HG03439 (cell line): ENCODE data around the gene GYPB.
"Not testable (repeated sequence)": the region's sequence is repeated elsewhere in the genome, so short reads cannot be mapped to it uniquely, and the experiment has no call there.

Source experiments
- ATAC-seq: cut with Tn5 transposase; IDR thresholded peaks from one replicate; pipeline ENCODE4 v1.9.1; 2021; ENCODE audit warnings: mild to moderate bottlenecking, moderate library complexity; ENCODE audit not compliant: unreplicated experiment

The GYPB gene

DNA sequence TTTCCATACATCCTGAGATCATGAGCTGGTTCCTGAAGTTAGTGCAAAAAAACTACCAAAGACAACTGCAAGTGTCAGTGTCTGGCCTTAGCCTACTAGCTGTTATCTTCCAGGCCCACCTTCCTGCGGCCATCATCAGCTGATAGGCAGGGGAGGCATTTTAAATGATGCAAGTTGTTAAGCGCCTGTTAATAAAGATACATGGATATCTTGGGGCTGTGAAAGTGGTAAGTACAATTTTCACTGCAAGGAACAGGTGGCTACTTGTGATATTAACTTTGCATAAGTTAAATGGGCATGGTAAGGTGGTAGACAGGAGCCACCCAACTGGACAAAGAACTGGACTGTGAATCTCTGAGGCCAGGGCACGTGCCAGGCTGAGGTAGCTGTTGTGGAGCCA, at the start of gene GYPB:
Gene GYPB (minus strand): TSS at position 104 of the 400 bp plus-strand sequence. CDS start 93 bp downstream, at position 11.
- ATAC-seq, result not testable (repeated sequence)

DNA sequence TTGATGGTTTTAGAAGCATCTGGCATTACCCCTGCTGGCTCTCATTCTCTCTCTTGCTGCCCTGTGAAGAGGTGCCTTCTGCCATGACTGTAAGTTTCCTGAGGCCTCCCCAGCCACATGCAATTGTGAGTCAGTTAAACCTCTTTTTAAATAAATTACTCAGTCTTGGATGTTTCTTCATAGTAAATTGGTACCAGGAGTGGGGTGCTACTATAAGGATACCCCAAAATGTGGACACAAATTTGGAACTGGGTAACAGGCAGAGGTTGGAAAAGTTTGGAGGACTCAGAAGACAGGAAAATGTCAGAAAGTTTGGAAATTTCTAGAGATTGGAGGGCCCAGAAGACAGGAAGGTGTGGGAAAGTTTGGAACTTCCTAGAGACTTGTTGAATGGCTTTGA, 42.4 kb upstream of the GYPB start:
- not testable (repeated sequence) for ATAC-seq

DNA sequence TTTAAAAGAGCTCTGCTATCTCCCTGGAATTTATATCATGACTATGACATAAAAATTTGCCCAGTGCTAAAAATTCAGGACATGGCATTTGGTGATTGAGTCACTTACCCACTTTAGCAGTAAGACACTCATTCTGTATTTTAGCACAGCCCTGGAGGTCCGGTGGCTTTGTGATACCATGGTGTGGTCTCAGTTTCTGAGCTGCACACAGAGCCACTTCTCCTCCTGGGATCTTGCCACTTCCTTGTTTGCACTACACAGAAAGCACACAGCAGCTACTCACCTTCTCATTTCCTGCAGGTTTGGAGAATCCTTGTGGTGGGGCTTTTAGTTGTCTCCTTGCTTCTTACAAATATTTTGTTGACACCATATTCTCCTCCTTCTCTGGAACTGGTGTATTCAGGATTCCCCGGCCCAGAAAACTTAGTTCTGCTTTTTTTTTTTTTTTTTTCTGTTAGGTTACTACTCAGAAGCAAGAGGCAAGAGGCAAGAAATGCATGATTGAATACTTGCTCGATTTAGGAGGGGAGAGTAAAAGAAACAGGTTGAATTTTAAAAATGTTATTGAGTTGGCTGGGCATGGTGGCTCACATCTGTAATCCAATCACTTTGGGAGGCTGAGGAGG, 41.2 kb upstream of the GYPB start:
- not testable (repeated sequence) for ATAC-seq

DNA sequence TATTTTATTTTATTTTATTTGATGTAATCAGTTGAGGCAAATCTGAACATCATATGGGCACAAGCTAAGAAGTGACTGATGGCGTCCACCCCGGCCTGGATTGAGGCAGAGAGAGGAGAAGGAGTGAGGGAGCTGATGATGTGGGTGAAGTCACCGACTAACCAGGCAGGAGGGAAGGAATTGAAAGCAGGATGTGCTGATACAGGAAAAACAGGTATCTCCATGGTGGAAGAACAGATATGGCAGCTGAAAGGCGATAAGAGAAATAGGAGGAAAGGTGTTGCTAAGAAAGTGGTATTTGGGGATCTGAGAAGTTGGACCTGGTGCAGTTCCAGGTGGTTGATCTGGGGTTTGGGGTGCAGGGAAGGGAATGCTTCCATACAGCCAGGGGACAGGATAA, 37.6 kb upstream of the GYPB start:
- ATAC-seq, result no peak

DNA sequence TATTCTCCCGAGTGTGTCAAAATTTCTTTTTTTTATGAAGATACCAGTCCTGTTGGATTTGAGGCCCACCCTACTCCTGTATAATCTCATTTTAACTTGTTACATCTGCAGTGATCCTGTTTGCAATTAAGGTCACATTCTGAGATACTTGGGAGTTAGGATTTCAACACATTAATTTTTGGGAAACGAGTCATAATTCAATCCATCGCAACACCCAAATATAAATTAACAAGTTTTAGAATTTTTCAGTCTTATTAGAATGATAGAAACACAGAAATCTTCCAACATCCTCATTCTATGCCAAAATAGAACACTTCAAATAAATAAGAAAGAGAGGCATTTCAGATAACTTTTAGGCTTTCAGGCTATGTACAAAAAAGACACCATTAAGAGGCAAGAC, 36.2 kb upstream of the GYPB start:
- not testable (repeated sequence) for ATAC-seq

DNA sequence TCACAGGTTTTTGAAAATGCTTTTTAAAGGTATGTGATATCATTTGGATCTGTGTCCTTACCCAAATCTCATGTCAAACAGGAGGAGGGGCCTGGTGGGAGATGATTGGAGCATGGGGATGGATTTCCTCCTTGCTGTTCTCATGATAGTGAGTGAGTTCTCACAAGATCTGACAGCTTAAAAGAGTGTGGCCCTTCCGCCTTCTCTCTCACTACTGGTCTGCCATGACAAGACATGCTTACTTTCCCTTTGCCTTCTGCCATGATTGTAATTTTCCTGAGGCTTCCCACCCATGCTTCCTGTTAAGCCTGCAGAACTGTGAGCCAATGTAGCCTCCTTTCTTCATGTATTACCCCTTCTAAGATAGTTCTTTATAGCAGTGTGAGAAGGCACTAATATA, 32.3 kb upstream of the GYPB start:
- not testable (repeated sequence) for ATAC-seq

DNA sequence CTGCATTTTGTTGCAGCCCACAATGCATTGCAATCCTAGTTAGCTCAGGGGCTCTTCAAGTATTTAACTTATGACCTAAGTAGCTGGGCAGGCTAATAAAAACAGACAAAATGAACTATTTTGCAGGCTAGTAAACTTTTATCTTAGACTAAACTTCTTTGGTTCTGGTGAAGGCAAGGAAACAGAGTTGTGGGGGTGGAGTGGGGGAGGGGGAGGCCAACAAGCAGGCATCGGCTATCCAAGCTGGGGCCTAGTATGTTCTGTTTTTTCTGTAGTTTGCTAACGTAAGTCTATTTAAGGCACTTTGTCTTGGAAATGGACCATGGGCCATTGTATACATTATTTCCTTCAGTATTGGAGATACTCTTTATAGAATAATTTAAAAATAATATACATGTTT, 31.5 kb upstream of the GYPB start:
- not testable (repeated sequence) for ATAC-seq

DNA sequence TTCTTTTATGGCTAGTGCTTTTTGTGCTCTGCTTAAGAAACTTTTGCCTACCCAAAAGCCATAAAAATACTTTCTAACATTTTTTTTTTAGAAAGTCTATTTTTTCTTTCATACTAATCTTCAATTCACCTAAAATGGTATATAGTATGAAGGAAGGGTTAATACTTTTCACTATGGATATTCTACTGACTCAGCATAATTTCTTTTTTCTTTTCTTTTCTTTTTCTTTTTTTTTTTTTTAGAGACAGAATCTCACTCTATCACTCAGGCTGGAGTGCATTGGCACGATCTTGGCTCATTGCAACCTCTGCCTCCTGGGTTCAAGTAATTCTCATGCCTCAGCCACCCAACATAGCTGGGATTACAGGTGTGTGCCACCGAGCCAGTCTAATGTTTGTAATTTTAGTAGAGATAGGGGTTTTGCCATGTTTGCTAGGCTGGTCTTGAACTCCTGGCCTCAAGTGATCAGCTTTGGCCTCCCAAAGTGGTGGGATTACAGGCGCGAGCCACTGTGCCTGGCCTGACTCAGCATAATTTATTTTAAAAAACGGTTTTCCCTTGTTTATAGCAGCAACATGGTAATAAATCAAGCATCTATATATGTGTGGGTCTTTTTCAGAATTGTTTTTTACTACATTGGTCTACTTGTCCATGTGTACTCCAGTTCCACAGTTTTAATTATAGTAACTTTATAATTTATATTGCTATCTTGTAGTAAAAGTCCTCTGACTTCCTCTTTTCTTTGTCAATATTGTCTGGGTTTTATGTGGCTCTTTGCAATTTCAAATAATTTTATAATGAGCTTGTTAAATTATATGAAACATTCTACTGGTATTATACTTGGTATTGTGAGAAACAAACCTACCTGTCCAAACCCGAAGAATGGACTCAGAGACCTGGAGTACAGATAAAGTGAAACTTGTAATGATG, 30.6 kb upstream of the GYPB start:
- not testable (repeated sequence) for ATAC-seq

DNA sequence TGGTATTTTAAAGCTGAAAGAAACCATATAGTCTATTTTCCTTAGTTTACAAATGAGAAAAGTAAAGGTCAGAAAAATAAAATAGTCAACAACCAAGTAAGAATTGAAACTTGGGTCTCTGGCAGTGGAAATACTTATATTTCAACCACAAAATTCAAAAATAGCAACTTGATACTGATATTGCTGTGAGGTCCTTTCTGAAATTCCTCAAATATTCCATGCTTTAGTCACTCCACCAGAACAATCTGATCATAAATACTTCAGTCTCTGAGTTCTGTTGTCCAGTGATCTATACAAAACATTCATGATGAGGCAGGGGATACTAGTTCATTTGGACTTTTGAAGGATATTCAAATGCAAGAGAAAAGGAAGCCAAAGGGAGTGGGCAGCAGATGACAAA, 25.8 kb upstream of the GYPB start:
- not testable (repeated sequence) for ATAC-seq

DNA sequence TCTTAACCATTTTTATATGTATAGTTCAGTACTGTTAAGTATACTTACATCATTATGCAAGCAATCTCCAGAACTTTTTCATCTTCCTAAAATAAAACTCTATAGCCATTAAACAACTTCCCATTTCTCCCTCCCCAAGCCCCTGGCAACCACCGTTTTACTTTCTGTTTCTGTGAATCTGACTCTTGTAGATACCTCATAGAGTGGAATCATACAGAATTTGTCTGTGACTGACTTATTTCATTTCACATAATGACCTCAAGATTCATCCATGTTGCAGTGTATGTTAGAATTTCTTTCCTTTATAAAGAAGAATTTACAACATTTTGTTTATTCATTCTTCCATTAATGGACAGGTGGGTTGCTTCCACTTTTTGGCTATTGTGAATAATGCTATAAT, 13.4 kb upstream of the GYPB start:
- ATAC-seq, result not testable (repeated sequence)

DNA sequence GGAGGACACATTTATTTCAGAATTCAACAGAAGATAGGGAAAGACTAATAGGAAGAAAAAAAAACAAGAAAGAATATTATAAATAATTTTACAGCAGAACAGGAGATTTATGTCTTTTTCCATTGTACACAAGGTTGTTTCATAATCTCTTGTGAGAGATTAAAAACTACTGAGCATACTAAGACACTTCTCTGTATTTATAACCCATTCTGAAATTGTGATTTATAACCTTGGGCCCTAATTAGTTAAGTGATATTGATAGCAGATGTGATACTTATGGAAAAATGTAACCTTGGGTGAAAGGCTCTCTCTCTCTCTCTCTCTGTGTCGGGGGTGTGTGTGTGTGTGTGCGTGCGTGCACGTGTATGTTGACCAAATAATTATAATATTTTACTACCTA, 12.7 kb upstream of the GYPB start:
- not testable (repeated sequence) for ATAC-seq

DNA sequence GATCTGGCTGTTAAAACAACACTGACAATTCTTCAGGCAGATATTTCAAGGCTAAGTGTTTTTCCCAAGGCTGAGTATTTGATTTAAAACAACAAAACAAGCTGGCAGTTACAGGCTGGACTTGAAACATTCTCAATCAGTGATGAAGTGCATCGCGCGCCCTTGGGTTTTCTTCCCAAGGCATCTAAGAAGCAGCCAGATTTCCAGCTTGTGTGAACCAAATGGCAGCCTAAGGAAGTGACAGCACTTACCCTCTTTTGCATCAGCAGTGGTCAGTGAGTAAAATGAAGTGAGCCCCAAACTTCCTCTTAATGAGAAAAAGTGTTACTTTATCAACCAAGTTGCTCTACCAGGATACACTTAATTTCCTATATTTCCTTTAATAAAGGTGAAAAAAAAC, 12.2 kb upstream of the GYPB start:
- ATAC-seq, result not testable (repeated sequence)

DNA sequence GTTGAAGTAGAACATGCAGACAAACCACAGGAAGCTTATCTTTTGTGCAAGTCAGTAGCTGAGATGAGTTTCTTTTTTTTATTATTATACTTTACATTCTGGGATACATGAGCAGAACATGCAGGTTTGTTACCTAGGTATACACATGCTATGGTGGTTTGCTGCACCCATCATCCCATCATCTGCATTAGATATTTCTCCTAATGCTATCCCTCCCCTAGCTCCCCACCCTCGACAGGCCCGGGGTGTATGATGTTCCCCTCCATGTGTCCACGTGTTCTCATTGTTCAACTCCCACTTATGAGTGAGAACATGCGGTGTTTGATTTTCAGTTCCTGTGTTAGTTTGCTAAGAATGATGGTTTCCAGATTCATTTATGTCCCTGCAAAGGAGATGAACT, 11.5 kb upstream of the GYPB start:
- not testable (repeated sequence) for ATAC-seq

DNA sequence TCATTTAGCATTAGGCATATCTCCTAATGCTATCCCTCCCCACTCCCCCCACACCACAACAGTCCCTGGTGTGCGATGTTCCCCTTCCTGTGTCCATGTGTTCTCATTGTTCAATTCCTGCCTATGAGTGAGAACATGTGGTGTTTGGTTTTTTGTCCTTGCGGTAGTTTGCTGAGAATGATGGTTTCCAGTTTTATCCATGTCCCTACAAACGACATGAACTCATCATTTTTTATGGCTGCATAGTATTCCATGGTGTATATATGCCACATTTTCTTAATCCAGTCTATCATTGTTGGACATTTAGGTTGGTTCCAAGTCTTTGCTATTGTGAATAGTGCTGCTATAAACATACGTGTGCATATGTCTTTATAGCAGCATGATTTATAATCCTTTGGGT, 7.5 kb upstream of the GYPB start:
- ATAC-seq, result not testable (repeated sequence)

DNA sequence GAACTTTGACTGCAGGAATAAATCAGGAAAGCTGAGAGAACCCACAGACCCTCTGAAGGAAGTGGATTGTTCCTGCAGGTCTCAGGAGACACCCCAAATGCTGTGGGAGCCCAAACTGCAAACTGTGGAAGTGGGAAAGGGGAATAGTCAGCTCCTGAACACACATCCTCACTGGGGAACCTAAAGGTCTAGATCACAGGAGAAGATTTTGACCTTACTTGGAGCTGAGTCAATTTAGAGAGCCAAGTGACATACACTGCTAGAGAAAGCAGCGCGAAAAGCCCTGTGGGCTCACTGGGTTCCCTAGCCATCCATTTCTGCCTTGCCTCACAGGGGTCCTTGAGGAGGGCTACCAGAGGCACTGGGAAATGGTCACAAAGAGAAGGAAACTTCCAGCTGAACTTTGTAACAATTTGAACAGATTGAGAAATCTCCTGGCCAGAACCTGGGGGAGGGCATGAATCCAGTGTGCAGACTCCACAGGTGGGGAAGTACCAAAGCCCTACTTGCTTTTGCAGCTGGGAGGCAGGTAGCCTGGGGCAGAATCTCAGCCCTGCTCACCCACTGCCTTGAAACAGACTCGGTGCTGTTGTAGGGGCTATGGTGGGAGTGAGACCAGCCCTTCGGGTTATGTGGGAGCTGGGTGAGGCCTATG, 5.3 kb upstream of the GYPB start:
- not testable (repeated sequence) for ATAC-seq

DNA sequence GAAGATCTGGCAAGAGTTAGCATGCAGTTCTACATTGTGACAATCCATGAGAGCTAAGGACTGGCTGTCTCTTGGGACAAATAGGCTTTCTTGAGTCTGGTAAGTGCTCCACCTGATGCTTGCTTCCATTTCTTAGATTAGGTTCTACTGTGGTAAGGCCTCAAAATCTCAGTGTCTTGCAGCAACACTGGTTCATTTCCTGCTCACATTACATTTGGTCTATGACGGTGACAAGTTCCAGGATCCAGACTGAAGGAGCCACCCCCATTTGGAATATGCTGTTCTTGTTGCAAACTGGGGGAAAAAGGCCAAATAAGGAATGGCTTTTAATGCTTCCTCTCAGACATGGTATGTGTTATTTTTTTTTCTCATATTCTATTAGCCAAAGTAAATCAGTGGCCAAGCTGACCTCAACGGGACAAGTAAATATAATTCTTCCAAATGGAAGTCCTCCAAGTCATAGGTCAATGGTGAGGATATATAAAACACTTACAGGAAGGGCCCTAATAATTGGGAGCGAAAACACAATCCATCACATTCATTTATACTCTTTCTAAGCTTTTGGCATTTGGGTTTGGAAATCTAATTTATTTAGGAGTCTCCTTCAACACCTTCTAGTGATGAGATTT, 3.7 kb upstream of the GYPB start:
- not testable (repeated sequence) for ATAC-seq

DNA sequence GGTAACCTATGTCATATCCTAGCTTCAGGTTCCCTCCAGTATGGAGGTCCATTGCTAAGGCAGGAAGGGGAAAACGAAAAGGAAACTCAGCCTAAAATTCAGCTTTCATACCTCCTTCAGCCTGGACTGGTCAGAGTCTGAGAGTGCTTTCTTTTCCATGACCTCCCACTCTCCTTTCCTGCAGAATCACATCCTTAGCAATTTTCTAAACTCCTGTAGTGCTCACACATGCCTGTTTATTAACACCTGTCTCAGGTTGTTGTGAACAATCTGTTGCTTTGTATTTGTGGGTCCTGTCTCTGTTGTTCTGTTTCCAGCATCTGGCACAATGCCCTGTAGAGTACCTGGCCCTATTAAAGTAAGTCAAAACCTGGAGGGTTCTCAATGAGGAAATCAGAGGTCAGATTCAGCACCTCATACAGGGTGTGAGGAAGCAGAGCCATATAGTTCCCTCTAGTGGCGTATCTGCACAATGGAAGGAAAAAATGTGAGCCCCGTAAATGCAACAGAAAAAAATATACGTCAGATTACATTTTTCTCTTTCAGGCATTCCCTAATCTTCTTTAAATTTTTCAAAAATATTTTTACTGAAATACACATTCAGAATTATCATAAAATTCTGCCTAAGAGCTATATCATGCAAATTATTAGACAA, 2.3 kb upstream of the GYPB start:
- ATAC-seq, result not testable (repeated sequence)

DNA sequence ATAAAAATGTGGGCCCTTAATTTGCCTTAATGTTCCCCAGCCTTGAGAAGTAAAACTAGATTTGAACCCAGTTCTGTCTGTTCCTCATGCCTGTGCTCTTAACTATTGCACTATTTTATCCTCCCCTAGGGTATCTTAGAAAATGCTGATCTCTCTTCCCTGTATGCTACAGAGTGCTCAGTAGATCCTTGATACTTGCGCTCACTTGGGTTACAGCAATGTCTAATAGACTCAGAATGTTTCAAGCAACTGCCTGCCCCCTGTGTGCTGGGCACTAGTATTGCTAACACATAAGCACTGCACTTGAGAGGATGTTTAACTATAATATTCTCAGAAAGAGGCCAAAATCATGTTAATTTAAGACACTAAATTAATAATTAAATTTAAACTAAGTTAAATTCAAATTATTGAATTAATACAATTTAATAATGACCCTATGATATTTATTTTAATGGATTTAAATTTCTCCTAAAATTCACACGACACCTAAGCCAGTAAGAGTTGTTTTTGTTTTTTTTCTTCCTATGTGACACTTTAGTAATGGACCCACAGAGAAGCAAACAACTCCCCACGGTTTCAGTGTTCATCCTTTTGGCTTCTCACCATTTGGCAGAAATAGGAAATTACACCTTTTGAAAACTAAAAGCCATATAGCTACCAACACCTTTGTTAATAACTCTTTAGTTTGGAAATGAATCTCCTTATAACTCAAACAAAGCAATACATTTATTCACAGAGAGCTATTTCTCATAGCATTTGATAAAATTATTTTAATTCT, 768 bp downstream of the GYPB start:
- ATAC-seq, result not testable (repeated sequence)

DNA sequence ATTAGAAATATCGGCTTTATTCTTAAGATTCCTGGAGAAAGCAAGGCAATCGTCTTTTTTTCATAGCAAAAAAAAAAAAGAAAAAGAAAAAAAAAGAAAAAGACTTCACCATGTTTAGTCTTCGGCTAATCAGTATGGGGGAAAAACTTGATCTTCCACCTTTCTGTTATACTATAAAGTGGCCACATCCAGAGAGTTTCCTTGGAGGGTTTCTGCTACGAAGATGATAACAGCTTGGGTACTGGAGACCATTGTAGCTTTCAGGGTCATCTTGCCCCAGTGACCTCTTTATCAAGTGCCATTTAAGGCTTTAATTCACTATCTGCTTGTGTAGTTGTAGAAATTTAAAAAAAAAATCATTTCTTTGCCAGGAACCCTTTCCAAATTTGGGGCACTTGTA, 1.9 kb downstream of the GYPB start:
- not testable (repeated sequence) for ATAC-seq
